NCI-H1930 (cell line): ENCODE measurements around the gene CACNA2D3.

Experiments used
- DNase-seq, 2 experiments: peaks; one replicate each; lab custom pipeline; 2025; lab: John Stamatoyannopoulos, UW

The CACNA2D3 gene

DNA sequence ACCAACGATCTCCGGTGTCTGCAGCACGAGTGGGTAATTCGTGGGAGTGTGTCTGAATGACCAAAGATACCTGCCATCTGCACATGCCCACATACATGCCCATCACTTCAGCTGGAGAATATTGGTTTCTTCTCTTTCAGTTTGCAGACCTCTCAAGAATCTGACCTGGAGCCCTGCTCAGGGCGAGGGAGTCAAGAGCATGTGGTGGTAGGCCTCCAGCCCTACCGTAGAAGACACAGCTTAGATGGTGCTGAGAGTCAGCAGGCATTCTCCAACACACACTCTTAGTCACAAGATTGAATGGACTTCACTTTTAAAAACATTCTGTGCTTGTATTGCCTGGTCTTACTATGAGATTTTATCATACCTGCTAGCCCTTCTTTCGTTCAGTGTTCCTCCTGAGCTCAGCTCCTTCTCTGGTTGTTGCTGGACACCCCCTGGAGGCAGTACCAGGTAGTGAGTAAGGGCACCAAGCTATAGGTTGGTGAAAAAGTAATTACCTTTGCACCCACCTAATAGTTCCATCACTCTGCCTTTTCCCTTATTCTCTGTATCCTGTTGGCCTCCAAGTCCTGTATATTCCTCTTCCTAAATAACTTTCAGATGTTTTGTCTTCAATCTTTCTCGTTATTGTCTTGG is 252.0 kb downstream of the CACNA2D3 start:
- DNase-seq: no peak

DNA sequence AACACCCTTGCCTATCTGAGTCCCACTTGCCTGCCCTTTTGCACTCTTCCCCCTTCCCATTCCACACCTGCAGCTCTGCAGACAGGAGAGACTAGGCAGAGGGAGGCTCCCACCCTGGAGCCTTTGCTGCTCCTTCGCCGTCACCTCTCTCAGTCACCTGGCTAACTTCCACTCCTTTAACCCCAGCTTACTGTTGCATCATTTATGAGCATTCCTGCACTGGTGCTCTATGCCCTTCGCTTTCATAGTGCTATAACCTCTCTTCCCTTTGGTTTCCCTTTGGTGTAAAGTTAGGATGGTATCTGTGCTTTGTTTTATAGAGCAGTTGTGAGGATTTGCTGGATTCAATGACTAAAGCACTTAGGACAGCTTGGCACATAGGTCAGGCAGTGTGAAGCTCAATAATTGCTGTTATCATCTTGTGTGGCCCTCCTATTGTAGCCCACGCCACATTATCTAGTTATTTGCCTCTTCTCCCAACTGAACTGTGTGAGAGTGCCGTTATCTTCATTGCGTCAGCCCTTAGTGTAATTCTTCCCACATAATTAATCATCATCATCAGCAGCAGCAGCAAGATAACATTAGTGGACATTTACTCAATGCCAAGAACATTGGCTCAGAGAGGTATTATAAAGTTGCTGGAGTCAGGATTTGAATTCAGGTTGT is 253.9 kb downstream of the CACNA2D3 start:
- no peak for DNase-seq

DNA sequence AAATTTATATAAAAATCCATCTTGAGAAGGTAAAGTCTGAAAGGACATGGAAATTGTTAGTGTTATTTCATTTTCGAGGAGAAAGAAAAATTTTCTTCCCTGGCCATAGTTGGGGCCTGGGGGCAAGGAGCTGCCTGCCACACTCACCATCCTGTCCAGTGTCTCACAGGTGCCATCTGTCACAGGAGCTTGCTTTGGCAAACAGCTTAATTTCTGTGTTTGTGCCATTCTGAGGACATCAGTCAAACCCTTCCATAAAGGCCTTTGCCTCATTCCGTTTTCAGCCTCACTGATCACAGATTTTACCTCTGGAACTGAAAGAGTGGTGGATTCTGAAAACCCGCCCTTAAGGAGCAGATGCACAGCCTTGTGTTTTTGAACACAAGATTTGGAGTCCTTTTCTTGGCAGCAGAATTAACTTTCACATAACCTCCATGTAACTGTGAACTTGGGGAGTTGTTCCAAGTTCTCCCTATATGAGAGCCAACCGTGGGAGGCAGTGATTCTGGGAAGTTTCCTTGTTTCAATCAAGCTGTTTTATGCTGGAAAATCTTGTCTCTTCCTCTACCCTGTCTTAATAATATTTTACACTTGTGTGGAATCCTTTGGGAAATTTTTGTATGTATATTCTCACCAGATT is 254.7 kb downstream of the CACNA2D3 start:
- DNase-seq: no peak

DNA sequence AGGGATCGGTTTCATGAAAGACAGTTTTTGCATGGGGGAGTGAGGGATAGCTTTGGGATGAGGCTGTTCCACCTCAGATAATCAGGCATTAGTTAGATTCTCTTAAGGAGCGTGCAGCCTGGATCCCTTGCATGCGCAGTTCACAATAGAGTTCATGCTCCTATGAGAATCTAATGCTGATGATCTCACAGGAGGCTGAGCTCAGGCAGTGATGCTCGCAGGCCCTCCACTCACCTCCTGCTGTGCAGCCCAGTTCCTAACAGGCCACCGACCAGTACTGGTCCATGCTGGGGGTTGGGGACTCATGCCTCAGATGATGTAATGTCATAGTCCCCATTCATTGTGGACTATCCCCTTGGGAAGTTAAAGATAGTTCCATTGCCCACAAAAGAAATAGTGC is 255.8 kb downstream of the CACNA2D3 start:
- no peak for DNase-seq

DNA sequence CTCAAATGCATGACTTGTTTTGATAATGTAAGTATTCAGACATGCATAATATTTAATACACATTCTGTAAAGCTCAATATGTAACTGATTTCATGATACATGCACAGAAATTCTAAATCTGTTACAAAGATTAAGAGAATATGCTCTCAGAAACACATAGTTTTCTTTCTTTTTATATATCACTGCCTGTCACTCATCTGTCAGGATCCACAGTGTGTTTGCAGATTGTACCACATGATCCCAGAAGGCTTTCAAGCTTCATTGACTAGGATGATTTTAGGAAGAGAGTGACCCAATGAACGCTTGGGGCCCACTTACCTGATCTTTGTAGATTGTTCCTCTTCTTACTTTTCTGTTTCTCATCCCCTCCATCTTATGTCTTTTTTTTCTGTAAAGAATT is 261.9 kb downstream of the CACNA2D3 start:
- DNase-seq: no peak

DNA sequence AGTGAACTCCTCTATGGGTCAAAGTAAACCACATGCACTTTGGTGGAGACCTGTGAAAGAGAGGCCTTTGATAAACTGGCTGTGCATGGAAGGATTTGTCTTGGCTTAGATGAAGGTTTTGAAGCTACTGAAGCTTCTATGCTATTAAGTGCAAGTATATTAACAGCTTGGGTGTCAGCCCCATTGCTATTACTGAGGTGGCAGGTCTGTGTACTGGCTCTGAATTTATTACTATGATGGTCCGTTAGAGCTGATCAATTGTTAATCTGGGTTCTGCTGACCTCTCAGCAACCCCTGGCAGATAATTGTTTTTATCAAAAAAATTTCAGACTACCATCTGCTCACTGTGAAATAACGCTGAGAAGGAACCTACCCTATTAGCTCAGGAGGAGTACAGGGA is 268.2 kb downstream of the CACNA2D3 start:
- no peak for DNase-seq

DNA sequence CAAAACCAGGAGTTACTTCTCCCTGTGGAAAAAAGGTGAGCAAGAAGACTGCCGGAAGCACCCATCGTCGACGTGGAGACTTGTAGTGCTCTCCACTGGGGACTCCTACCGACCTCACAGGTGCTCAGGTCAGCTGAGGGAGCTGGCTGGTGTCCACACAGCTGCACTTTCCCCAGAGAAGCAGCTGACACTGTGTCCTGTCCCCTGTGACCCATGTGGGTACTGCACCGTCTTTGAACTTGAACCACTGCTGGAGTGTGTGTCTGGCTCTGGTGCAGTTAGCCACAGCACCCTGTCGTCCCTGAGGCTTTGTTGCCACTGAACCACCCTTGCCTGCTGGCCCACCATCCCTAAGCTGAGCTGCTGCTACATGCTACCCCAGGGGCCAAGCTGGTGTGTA is 270.8 kb downstream of the CACNA2D3 start:
- DNase-seq: no peak

DNA sequence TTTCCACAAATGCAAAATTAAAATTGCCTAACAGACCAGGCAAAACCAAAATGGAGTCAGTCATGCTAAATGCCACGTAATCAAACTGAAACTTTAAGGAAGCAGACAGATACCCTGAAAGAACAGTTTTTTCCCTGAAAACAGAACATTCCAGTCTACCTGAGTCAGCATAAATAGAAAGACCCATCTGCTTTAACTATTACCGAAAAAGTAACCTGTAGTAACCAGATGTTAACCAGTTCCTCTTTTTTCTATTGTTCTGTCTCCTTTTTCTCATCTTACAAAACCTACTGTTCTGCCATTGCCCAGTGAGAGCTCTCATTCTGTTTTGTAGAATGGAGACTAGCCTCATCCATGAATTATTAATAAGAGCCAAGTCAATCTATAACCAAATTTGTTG is 286.0 kb downstream of the CACNA2D3 start:
- no peak for DNase-seq

DNA sequence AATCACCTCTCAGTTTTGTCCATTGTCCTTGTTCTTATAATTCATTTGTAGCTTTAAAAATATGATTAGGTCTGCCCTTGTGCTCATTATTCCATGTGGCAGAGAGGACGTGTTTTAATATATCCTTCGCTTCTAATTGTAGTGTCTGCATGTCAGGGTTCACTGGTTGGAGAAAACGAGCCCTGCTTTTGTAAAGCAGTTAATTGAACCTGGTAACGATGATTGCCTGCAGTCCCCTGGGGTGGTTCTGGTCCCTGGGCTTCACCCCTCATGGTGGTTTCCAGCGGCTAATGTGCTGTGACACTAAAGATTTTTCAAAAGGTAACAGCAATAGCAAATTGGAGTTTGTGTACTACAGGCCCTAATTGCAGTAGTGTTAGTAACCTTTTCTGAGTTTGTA is 299.6 kb downstream of the CACNA2D3 start:
- DNase-seq: peak; percentile 58 to 80

DNA sequence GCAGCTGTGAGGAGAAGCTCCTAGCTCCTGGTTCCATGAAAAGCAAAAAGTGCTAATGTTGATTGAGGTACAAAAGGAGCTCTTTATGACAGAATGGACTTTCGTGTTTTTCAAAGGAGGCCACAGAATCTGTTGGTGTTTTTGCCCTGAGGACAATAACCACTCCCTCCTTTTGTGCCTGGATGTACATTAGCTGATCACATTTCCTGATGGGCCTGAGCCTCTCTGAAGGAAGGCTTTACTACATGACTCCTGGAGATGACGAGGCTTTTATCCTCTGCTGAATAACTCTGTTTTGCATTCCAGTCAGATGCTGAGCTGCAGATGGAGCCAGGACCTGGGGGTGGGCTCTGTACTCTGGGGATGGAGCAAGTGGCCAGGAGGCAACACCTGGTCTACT is 301.9 kb downstream of the CACNA2D3 start:
- DNase-seq: peak; percentile 26 to 49

DNA sequence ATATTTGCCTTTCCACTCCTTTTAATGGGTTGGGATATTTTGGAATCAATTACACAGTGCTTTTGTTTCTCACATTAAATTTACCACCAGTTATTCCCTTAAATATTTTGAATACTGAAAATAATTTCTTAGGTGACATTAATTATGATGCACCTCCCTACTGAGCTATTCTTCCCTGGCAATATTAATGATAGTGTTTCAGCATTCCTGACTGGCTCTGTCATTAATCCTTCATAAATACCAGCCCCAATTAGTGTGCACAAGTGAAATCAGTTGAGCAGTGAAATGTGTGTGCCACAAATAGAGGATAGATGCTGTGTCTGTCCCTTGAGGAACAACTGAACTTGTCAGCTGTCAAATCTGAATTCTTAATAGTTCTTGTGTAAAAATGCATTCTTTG is 304.0 kb downstream of the CACNA2D3 start:
- DNase-seq: no peak

DNA sequence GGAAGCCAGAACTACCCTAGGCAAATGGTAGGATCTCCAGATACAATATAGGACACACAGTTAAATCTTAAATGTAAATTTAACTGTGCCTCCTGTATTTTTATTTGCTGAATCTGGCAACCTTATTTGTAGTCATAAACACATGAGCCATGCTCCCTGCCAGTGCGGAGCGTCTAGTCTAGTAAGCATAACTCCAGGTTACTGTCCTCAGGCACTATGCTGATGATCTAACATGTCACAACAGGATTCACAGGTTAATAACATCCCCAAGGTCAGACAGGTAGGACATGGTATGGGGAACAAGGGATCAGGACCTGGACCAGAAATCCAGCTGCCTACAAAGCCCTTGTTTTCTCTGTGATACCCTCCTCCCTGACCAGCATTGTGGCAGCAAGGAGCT is 305.1 kb downstream of the CACNA2D3 start:
- DNase-seq: no peak

DNA sequence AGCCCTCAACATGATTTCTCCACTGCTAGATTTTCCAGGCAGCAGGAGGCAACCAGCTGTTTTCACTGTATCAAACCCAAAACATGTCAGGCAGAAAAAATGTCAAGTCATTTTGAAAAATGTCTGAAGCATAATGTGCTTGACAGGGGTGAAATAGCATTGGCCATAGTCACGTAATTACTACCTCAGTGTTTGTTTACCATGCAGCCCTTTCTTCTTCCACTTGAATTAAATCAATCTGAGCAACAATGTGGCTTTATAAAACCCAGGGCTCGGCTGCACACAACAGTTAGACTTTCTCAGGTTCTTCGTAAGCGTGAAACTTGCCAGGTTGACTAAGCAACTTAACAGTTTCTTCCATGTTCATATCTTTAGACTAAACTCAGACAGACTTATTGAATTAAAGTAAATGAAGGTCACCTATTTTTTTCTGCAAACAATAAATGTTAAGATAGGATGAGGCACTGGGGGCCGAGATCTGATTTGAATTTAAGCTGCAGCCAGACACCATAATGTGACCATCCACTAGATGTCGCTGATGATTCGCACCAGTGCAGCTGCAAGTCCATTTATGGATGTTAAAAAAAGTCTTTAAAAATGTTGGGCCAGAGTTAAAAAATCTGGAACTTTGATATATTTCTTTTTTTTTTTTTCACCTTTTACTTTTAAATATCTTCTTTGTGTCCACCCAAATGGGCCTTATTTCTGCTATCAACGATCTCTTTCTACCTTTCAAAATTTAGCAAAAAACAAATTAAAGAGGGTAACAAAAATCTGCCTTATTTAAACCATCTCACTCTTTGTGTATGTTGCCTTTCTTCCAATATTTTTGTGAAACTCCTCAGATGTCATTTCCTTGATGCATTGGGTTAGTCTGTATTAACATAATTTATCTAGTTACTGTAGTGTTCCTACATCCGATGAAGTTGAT is 305.9 kb downstream of the CACNA2D3 start:
- peak; percentile 41 to 63 for DNase-seq

DNA sequence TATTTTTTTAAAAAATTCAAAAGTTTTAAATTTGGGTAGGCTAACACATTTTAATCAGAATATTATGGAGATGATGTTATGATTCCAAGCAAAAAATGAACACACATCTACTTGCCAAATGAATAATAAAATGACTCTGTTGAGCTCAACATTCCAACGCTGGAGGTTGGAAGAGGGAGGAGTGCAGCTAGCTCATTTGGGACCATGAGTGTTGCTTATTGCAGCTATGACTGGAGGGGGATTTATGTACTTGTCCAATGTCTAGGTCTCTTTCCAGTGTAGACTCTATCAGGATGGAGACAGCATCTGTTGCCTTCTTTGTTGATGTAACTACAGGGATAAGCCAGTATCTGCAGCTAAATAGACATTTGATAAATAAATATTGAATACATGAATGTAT is 310.6 kb downstream of the CACNA2D3 start:
- DNase-seq: no peak

DNA sequence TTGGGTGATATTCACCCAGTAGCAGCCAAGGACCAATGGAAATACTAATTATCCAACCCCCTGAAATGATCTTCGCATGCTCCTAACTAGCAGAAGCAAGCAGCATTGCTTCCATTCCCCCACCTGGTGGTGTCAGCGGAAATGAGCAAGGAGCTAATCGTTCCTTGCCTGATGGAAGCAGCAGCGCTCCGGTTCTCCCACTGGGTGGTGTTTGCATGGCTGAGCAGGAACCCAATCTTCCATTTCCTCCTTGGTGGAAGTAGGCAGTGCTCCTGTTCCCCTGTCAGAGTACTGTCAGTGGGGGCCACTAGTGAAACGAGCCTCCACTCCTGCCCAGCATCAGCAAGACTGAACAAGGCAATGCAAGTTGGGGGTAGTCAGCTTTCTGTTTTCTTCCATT is 311.5 kb downstream of the CACNA2D3 start:
- DNase-seq: peak; percentile 23 to 39

DNA sequence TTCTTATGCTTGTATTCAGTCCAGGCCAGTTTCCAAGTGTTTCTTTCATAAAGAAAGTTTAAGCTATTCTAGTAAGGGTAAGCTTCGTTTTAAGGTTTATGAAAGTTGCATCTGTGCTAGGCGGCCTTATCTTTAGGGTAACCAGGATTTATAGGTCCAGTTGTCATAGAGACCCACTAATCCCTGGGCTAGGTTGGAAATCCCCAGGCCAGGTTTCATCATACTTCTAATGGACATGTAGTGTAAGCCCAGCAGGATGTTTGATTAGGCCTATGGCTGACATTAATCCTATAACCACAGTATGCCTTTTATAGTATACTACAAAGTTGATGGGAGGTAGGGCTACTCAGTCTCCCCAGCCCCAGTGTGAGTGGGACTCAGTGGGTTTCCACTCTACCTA is 312.4 kb downstream of the CACNA2D3 start:
- no peak for DNase-seq

DNA sequence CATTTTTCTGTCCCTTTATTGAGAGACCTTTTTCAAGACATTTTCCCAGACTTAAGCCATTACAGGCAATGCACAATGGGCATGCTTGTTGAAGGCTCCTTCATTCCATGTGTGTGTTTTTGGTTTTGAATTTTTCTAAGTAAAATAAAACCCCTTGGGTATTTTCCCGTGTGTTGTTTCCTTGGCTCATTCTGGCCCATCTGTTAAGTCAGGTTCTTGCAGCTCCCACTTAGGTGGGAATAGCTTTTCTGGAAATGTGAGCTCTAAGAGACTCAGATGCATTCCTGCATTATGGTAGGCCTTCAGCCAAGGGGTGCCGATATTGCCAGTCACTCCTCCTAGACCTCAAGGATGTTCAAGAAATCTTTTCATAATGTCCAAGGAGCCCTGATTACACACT is 314.9 kb downstream of the CACNA2D3 start:
- no peak for DNase-seq

DNA sequence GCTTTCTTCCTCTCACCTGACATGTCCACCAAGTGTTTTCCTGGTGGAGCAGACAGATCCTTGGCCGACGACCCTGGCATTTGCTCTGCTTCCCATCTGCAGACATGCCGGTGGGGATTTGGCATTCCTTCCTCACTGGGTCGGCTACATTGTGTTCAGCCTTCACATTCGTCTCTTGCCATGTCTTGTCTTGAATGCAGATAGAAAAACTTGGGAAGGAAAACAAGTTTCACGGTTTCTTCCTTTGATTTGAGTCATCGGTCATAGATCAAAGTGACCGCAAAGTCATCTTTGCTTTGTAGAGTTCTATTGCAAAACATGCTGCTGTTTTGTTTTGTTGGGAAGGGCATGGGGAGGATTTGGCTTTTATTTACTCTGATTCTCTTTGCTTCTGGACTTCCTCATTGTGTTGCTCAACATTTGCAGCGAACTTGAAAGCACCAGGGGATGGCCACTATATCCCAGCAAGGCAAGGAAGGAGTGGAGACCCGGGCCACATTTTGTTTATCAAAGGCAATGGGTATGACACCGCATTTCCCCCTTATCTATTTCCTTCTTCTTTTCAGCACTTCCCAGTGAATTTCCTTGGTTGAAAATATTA is 321.3 kb downstream of the CACNA2D3 start:
- no peak for DNase-seq

DNA sequence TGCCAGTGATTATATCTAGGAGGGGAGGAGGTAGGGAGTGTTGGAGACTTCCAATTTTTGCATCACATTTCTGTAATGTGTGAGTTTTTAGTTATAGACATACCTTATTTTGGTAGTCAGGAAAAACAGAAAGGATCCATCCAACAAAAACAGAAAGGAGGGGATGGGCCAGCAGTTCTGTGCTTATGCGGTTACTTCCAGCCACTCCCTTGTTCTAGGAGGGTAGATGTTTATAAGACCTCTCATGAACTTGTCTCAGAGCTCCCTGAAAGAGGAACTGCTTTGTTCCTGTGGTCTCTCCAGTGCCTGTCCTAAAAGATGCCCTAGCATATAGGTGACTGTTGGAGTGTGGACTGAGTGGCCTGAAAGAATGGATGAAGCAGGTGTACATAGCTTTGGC is 323.3 kb downstream of the CACNA2D3 start:
- no peak for DNase-seq

DNA sequence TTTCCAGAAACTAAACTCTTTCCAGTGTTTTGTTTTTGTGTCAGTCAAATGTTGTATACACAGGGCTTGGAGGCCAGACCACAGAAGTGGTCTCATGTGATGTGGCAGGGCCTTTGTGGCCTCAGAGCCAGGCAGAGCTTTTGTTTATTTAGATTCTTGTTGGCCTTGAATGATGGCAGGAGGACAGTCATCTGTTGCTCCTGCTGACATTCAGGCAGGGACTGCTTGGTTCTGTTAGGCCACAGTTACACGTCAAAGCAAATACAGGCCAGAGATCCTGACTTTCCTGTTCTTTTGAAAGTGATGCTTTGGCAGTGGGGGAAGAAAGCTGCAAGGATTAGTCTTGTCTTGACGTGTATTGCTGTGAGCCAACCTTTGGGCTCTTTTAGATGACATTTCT is 325.1 kb downstream of the CACNA2D3 start:
- DNase-seq: no peak

DNA sequence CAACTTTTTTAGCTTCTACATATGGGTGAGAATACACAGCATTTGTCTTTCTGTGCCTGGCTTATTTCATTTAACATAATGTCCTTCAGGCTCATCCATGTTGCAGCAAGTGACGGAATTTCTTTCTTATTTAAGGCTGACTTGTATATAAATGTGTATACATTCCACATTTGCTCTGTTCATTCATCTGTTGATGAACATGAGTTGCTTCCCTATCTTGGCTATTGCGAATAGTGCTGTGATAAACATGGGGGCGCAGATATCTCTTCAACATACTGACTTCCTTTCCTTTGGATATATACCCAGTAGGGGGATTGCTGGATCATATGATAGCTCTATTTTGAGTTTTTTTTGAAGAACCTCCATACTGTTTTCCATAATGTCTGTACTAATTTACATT is 332.5 kb downstream of the CACNA2D3 start:
- no peak for DNase-seq

DNA sequence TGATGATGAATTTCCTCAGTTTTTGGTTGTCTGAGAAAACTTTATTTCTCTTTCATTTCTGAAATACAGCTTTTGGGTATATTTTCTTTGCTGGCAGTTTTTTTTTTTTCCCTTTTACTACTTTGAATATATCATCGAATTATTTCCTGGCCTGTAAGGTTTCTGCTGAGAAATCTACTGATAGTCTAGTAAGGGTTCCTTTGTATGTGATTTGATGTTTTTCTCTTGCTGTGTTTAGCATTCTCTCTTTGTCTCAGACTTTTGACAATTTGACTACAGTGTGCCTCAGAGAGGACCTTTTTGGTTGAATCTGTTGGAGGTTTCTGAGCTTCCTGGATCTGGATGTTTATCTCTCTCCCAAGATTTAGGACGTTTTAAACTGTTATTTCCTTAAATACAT is 336.0 kb downstream of the CACNA2D3 start:
- DNase-seq: no peak
